ENCODE data around the gene GABBR2.

DNA sequence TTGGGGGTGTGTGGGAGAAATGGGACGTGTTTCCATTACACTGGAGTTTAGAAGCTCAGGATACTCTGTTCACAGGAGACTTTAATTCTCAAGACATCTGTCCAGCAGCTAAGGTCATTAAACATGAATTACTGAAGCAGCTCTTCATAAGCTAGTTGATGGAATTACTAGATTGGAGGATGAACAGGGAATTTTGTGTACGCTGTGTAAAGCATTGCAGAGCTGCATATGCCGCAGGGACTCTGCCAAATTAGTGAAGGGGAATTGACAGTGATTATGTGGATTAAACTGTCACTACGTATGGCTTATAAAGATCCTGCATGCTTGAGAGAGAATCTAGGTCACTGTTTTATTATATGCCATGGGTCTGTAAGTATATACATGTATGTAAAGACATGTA is 275.8 kb downstream of the GABBR2 start:
- TF ChIP-seq, protein P1, sequence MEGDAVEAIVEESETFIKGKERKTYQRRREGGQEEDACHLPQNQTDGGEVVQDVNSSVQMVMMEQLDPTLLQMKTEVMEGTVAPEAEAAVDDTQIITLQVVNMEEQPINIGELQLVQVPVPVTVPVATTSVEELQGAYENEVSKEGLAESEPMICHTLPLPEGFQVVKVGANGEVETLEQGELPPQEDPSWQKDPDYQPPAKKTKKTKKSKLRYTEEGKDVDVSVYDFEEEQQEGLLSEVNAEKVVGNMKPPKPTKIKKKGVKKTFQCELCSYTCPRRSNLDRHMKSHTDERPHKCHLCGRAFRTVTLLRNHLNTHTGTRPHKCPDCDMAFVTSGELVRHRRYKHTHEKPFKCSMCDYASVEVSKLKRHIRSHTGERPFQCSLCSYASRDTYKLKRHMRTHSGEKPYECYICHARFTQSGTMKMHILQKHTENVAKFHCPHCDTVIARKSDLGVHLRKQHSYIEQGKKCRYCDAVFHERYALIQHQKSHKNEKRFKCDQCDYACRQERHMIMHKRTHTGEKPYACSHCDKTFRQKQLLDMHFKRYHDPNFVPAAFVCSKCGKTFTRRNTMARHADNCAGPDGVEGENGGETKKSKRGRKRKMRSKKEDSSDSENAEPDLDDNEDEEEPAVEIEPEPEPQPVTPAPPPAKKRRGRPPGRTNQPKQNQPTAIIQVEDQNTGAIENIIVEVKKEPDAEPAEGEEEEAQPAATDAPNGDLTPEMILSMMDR (IDR thresholded peaks at IDR 0.05; ENCODE audit: low read depth, low read length, poor library complexity, severe bottlenecking): no peak
- no peak for TF ChIP-seq EZH2phosphoT487 (IDR thresholded peaks at IDR 0.05; ENCODE audit: borderline replicate concordance, low read length)
